Measurements from ENCODE around the gene LRRC4C. TPM values are rescaled to one million over a fixed set of nuclear protein-coding genes. Genes with fewer than 3 reads are reported as not detected.

LRRC4C gene
- total and polyA plus RNA-seq, 4 donors, result 0.10 to 0.93 (median 0.30) TPM

GRCh38 chr11:41394521-41395195 lies 64.8 kb downstream of the LRRC4C start:
- Histone ChIP-seq H3K27me3 (ENCODE audit: control insufficient read depth in 4 of 4, insufficient read depth in 4 of 4, low read length in 3 of 4) (no peaks in the 10 kb centered on the region), H3K4me3 (ENCODE audit: low read depth in 1 of 3, low read length in 3 of 3) (no peak overlapping the region), H3K9me3 (ENCODE audit: control insufficient read depth in 4 of 4, low read length in 3 of 4) (no peaks in the 10 kb centered on the region), H3K4me1 (ENCODE audit: control insufficient read depth in 4 of 4, insufficient read depth in 4 of 4, low read length in 3 of 4) (no peaks in the 10 kb centered on the region), H3K9ac (ENCODE audit: low read depth in 1 of 2, low read length in 2 of 2) (no peak overlapping the region), H3K36me3 (ENCODE audit: control insufficient read depth in 4 of 4, insufficient read depth in 3 of 4, low read depth in 1 of 4, low read length in 3 of 4) (no peaks in the 10 kb centered on the region), H3K27ac (ENCODE audit: low read depth in 1 of 2, low read length in 2 of 2) (no peak overlapping the region)
- DNase-seq (ENCODE audit: low spot score), result no peak
- no peak for TF ChIP-seq CTCF (IDR thresholded peaks at IDR 0.05; ENCODE audit: low read depth, low read length, missing input control)
- no peak for TF ChIP-seq YY1 (IDR thresholded peaks at IDR 0.05)
- WGBS, result 79% methylated on average over 4 of the region's 4 CpGs

DNA sequence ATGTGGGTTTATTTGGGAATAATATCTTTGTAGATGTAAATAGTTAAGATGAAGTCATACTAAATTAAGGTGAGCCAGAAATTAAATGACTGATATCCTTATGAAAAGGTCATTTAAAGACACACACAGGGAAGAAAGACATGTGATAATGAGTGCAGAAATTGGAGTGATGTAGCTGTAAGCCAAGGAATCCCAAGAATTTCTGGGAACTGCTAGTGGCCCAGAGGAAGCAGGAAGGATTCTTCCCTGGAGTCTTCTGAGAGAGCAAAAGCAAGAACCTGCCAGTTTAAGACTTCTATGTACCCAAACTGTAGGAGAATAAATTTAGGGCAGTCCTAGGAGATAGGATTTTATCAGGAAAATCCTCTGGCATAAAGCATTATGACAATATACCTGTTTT lies 66.9 kb downstream of the LRRC4C start:
- TF ChIP-seq HNF4G (IDR thresholded peaks at IDR 0.05), result no peak
- no peak for TF ChIP-seq ATF3 (IDR thresholded peaks at IDR 0.05)
- TF ChIP-seq RAD21 (IDR thresholded peaks at IDR 0.05), result no peak
- no peak for TF ChIP-seq GABPA (IDR thresholded peaks at IDR 0.05 in 1 of 2, conservative IDR thresholded peaks at IDR 0.05 in 1 of 2)
- TF ChIP-seq MAX (IDR thresholded peaks at IDR 0.05), result no peak
- TF ChIP-seq CTCF (IDR thresholded peaks at IDR 0.05; ENCODE audit: low read depth, low read length, missing input control), result no peak
- no peak for TF ChIP-seq SP1 (IDR thresholded peaks at IDR 0.05)
- no peak for TF ChIP-seq TAF1 (conservative IDR thresholded peaks at IDR 0.05)
- no peak for TF ChIP-seq RXRA (IDR thresholded peaks at IDR 0.05)
- no peak for TF ChIP-seq HNF4A (conservative IDR thresholded peaks at IDR 0.05)
- no peak for TF ChIP-seq NR2F2 (IDR thresholded peaks at IDR 0.05)
- no peak for TF ChIP-seq YY1 (IDR thresholded peaks at IDR 0.05)
- no peak for TF ChIP-seq ZBTB33 (IDR thresholded peaks at IDR 0.05)
- TF ChIP-seq FOXA2 (IDR thresholded peaks at IDR 0.05), result no peak
- no peak for TF ChIP-seq JUND (IDR thresholded peaks at IDR 0.05)
- TF ChIP-seq FOXA1 (IDR thresholded peaks at IDR 0.05), result no peak

More for the DNA sequence above, 66.9 kb downstream of the LRRC4C start:
- H3K4me3 ChIP-seq (ENCODE audit: low read depth in 1 of 3, low read length in 3 of 3), result no peak overlapping the region
- no peaks in the 10 kb centered on the region for H3K4me1 ChIP-seq (ENCODE audit: control insufficient read depth in 4 of 4, insufficient read depth in 4 of 4, low read length in 3 of 4)
- H3K9ac ChIP-seq (ENCODE audit: low read depth in 1 of 2, low read length in 2 of 2), result no peak overlapping the region
- no peak overlapping the region for H3K27ac ChIP-seq (ENCODE audit: low read depth in 1 of 2, low read length in 2 of 2)
- no peaks in the 10 kb centered on the region for H3K9me3 ChIP-seq (ENCODE audit: control insufficient read depth in 4 of 4, low read length in 3 of 4)
- no peaks in the 10 kb centered on the region for H3K36me3 ChIP-seq (ENCODE audit: control insufficient read depth in 4 of 4, insufficient read depth in 3 of 4, low read depth in 1 of 4, low read length in 3 of 4)
- DNase-seq (ENCODE audit: low spot score), result no peak
- H3K27me3 ChIP-seq (ENCODE audit: control insufficient read depth in 4 of 4, insufficient read depth in 4 of 4, low read length in 3 of 4), result no peaks in the 10 kb centered on the region

Measured in liver (tissue), 9 donors.